Common myeloid progenitor, CD34-positive (primary cell): ENCODE measurements around the gene CYB561A3.

Experiments
- CTCF ChIA-PET: fragments of 350-600 bp; sonication (Branson Sonifier 250); formaldehyde crosslinking; loops from one replicate; lab custom pipeline; 2021; ENCODE audit warnings: antibody characterized with exemption; lab: Charles Lee
- POLR2A ChIA-PET: fragments of 350-600 bp; sonication (Branson Sonifier 250); formaldehyde crosslinking; loops from one replicate; lab custom pipeline; 2021; ENCODE audit warnings: antibody characterized with exemption; lab: Charles Lee
- DNase-seq, 3 donors: peaks; one replicate each; pipeline versions ENCODE4 v3.0.0 to v3.0.0-alpha.2; 2013
- H3K27ac ChIP-seq, 2 experiments: 1 replicate in 1 of 2; 2 replicates in 1 of 2; pipeline ENCODE4 v1.7.0; 2013; ENCODE audit warnings: inconsistent platforms in 2 of 2, low read length in 2 of 2, mild to moderate bottlenecking in 2 of 2, low read depth in 1 of 2, moderate library complexity in 1 of 2; ENCODE audit not compliant: severe bottlenecking in 2 of 2, insufficient read depth in 1 of 2, poor library complexity in 1 of 2
- H3K27me3 ChIP-seq, 5 experiments: replicated peaks in 2 of 5; 1 replicate in 3 of 5; 2 replicates in 2 of 5; pipeline versions ENCODE4 v1.6.1 to v1.7.0; 2013; ENCODE audit warnings: low read length in 4 of 5, mild to moderate bottlenecking in 2 of 5, moderate library complexity in 2 of 5, inconsistent platforms in 1 of 5; ENCODE audit not compliant: insufficient read depth in 5 of 5, control insufficient read depth in 4 of 5
- H3K36me3 ChIP-seq, 4 experiments: 1 replicate in 2 of 4; 2 replicates in 2 of 4; pipeline versions ENCODE4 v1.6.1 to v1.7.0; 2013; ENCODE audit warnings: low read length in 3 of 4, control low read depth in 1 of 4, mild to moderate bottlenecking in 1 of 4; ENCODE audit not compliant: control insufficient read depth in 4 of 4, insufficient read depth in 4 of 4
- H3K4me1 ChIP-seq, 4 experiments: 1 replicate in 3 of 4; 2 replicates in 1 of 4; pipeline versions ENCODE4 v1.6.1 to v1.7.1; 2013; ENCODE audit warnings: low read length in 3 of 4, mild to moderate bottlenecking in 3 of 4, control low read depth in 1 of 4, inconsistent platforms in 1 of 4, moderate library complexity in 1 of 4; ENCODE audit not compliant: control insufficient read depth in 4 of 4, insufficient read depth in 4 of 4; ENCODE audit errors: control extremely low read depth in 1 of 4
- H3K4me3 ChIP-seq, 7 experiments: 1 replicate in 4 of 7; 2 replicates in 3 of 7; pipeline versions ENCODE4 v1.5.1 to v1.7.0; 2013; ENCODE audit warnings: mild to moderate bottlenecking in 7 of 7, low read length in 6 of 7, moderate library complexity in 6 of 7, inconsistent platforms in 2 of 7, low read depth in 2 of 7, control low read depth in 1 of 7; ENCODE audit not compliant: insufficient read depth in 4 of 7, control insufficient read depth in 1 of 7; ENCODE audit errors: extremely low read depth in 1 of 7
- H3K9me3 ChIP-seq, 5 experiments: 1 replicate in 4 of 5; 2 replicates in 1 of 5; pipeline versions ENCODE4 v1.6.1 to v1.7.1; 2013; ENCODE audit warnings: low read length in 4 of 5, mild to moderate bottlenecking in 2 of 5, inconsistent platforms in 1 of 5, low read depth in 1 of 5, moderate library complexity in 1 of 5; ENCODE audit not compliant: control insufficient read depth in 4 of 5, insufficient read depth in 2 of 5; ENCODE audit errors: control extremely low read depth in 1 of 5
- WGBS: methylation state at CpG from one replicate; pipeline ENCODE4 v1.1.5; 2013; ENCODE audit not compliant: insufficient coverage; 5-methylcytosine and 5-hydroxymethylcytosine counted together

The CYB561A3 gene

GRCh38 chr11:61340979-61341378 lies 20.7 kb downstream of the CYB561A3 start:
- POLR2A ChIA-PET, result no interaction called here
- no peak overlapping the region for H3K27ac ChIP-seq
- H3K27me3 ChIP-seq, result no peaks in the 10 kb centered on the region
- WGBS, result 100% methylated on average over 1 of the region's 2 CpGs
- H3K4me3 ChIP-seq, result no peak overlapping the region
- no peaks in the 10 kb centered on the region for H3K9me3 ChIP-seq
- H3K4me1 ChIP-seq, result peaks cover 0 to 10% (median 7%) of the 10 kb centered on the region in 4 experiments
- no peak for DNase-seq
- peaks cover 2 to 54% (median 29%) of the 10 kb centered on the region in 4 experiments for H3K36me3 ChIP-seq
- CTCF ChIA-PET, result interaction anchor here (10.1 to 10.5 kb wide), 2 partner anchors 18 to 46 kb away, joined by 244 to 341 read pairs; partner anchors contain the start of genes CYB561A3, TMEM138 and TMEM216

- ChIA-PET CTCF (interaction anchor here (1.4 to 10.5 kb wide), 3 partner anchors 19 to 96 kb away, joined by 6 to 341 read pairs (median 244); partner anchors contain the start of genes CYB561A3, TMEM138 and TMEM216), POLR2A (no interaction called here)
- 96% methylated on average over 3 of the region's 4 CpGs for WGBS
- H3K27me3 ChIP-seq, result no peaks in the 10 kb centered on the region
- DNase-seq, result no peak
- H3K9me3 ChIP-seq, result no peaks in the 10 kb centered on the region
- H3K4me1 ChIP-seq, result peaks cover 0 to 20% (median 5%) of the 10 kb centered on the region in 4 experiments
- no peak overlapping the region for H3K4me3 ChIP-seq
- H3K27ac ChIP-seq, result no peak overlapping the region
- peaks cover 2 to 46% (median 26%) of the 10 kb centered on the region in 4 experiments for H3K36me3 ChIP-seq
These were observed 22.2 kb downstream of the CYB561A3 start for GRCh38 chr11:61339490-61339878.

GRCh38 chr11:61338783-61339489 lies 22.7 kb downstream of the CYB561A3 start:
- peaks cover 0 to 26% (median 7%) of the 10 kb centered on the region in 4 experiments for H3K4me1 ChIP-seq
- no peaks in the 10 kb centered on the region for H3K27me3 ChIP-seq
- POLR2A ChIA-PET, result no interaction called here
- WGBS, result 96% methylated on average over 17 of the region's 26 CpGs
- no peak for DNase-seq
- H3K4me3 ChIP-seq, result no peak overlapping the region
- H3K9me3 ChIP-seq, result no peaks in the 10 kb centered on the region
- CTCF ChIA-PET, result interaction anchor here (1.0 to 10.5 kb wide), 5 partner anchors 11 to 96 kb away, joined by 4 to 341 read pairs (median 6); partner anchors contain the start of genes CYB561A3, TMEM138 and TMEM216
- H3K36me3 ChIP-seq, result peaks cover 2 to 43% (median 26%) of the 10 kb centered on the region in 4 experiments
- H3K27ac ChIP-seq, result no peak overlapping the region

- H3K4me3 ChIP-seq, result no peak overlapping the region
- no peak for DNase-seq
- no peaks in the 10 kb centered on the region for H3K27me3 ChIP-seq
- no peaks in the 10 kb centered on the region for H3K9me3 ChIP-seq
- no peak overlapping the region for H3K27ac ChIP-seq
- 96% methylated on average over 13 of the region's 15 CpGs for WGBS
- ChIA-PET POLR2A (interaction anchor here (0.5 kb wide), 1 partner anchor 18 kb away, joined by 3 read pairs; no protein-coding TSS in a partner anchor), CTCF (interaction anchor here (0.6 to 10.5 kb wide), 6 partner anchors 10 to 97 kb away, joined by 3 to 341 read pairs (median 5); partner anchors contain the start of genes CYB561A3, TMEM138 and TMEM216)
- H3K36me3 ChIP-seq, result peaks cover 0 to 33% (median 20%) of the 10 kb centered on the region in 4 experiments
- H3K4me1 ChIP-seq, result peaks cover 0 to 33% (median 13%) of the 10 kb centered on the region in 4 experiments
These were observed 23.8 kb downstream of the CYB561A3 start for GRCh38 chr11:61337706-61338470.

- H3K27ac ChIP-seq, result no peak overlapping the region
- DNase-seq, result peak; percentile 80 to 89 (median 85)
- H3K4me3 ChIP-seq, result no peak overlapping the region
- no peaks in the 10 kb centered on the region for H3K27me3 ChIP-seq
- peaks cover 4 to 45% (median 27%) of the 10 kb centered on the region in 4 experiments for H3K4me1 ChIP-seq
- WGBS, result 31% methylated on average over 7 of the region's 8 CpGs
- ChIA-PET POLR2A (interaction anchor here (0.7 to 1.4 kb wide), 3 partner anchors 44 to 53 kb away, joined by 3 to 4 read pairs (median 4); no protein-coding TSS in a partner anchor), CTCF (interaction anchor here (0.7 to 10.5 kb wide), 20 partner anchors 9 to 181 kb away, joined by 3 to 341 read pairs (median 5); partner anchors contain the start of genes CYB561A3, TMEM138, TMEM216 and VWCE)
- no peaks in the 10 kb centered on the region for H3K9me3 ChIP-seq
- peaks cover 0 to 21% (median 14%) of the 10 kb centered on the region in 4 experiments for H3K36me3 ChIP-seq
These were observed 25.3 kb downstream of the CYB561A3 start for GRCh38 chr11:61336171-61336935.

- Histone ChIP-seq H3K4me1 (peaks cover 4 to 50% (median 31%) of the 10 kb centered on the region in 4 experiments), H3K4me3 (no peak overlapping the region), H3K27me3 (no peaks in the 10 kb centered on the region), H3K36me3 (peaks cover 0 to 14% (median 13%) of the 10 kb centered on the region in 4 experiments), H3K9me3 (no peaks in the 10 kb centered on the region), H3K27ac (peak overlapping the region in 1 of 2 experiments; percentile 36)
- DNase-seq, result no peak
- WGBS, result no CpG with 5 or more reads among the region's 1 CpG
- ChIA-PET CTCF (interaction anchor here (1.0 to 10.5 kb wide), 10 partner anchors 8 to 112 kb away, joined by 3 to 341 read pairs (median 9); partner anchors contain the start of genes CYB561A3, TMEM138, TMEM216 and VWCE), POLR2A (no interaction called here)
These were observed 26.3 kb downstream of the CYB561A3 start for GRCh38 chr11:61335355-61335710.
